ENCODE results near the gene SETD2.

GRCh38 chr3:47010910-47011309 lies 153.0 kb downstream of the SETD2 start:
- TF ChIP-seq POLR2A (IDR thresholded peaks at IDR 0.05; ENCODE audit: low read length) = no peak
- TF ChIP-seq GATA1 (IDR thresholded peaks at IDR 0.05; ENCODE audit: low read depth, low read length) = no peak
